HPDE6-E6E7 (cell line): Measurements from ENCODE around the gene ITPRID2.

Experiments
- DNase-seq: peaks from one replicate; pipeline ENCODE4 v3.0.0; 2011; ENCODE audit warnings: missing footprints; ENCODE audit errors: extremely low spot score

The ITPRID2 gene

GRCh38 chr2:181882246-181883020, 9.1 kb upstream of the ITPRID2 start:
- no peak for DNase-seq

GRCh38 chr2:181884601-181885000, 6.9 kb upstream of the ITPRID2 start:
- no peak for DNase-seq

- DNase-seq = no peak
Observed at GRCh38 chr2:181885096-181885495, 6.4 kb upstream of the ITPRID2 start.

GRCh38 chr2:181886192-181886591, 5.3 kb upstream of the ITPRID2 start:
- no peak for DNase-seq

GRCh38 chr2:181887045-181887444, 4.5 kb upstream of the ITPRID2 start:
- DNase-seq = no peak

GRCh38 chr2:181889776-181890175, 1.8 kb upstream of the ITPRID2 start:
- DNase-seq = no peak

GRCh38 chr2:181890271-181890670, 1.3 kb upstream of the ITPRID2 start:
- DNase-seq = no peak

- peak; percentile 27 for DNase-seq
Observed at GRCh38 chr2:181891966-181892798, 652 bp downstream of the ITPRID2 start.

GRCh38 chr2:181892799-181893435, 1.4 kb downstream of the ITPRID2 start:
- DNase-seq = no peak

- no peak for DNase-seq
Observed at GRCh38 chr2:181894381-181894780, 2.9 kb downstream of the ITPRID2 start.

GRCh38 chr2:181895818-181896217, 4.3 kb downstream of the ITPRID2 start:
- no peak for DNase-seq

GRCh38 chr2:181896286-181896685, 4.8 kb downstream of the ITPRID2 start:
- DNase-seq = no peak

GRCh38 chr2:181900007-181900651, 8.6 kb downstream of the ITPRID2 start:
- DNase-seq = no peak

- DNase-seq = no peak
Observed at GRCh38 chr2:181902625-181903024, 11.1 kb downstream of the ITPRID2 start.

- no peak for DNase-seq
Observed at GRCh38 chr2:181904022-181904632, 12.6 kb downstream of the ITPRID2 start.

- DNase-seq = no peak
Observed at GRCh38 chr2:181907057-181907456, 15.5 kb downstream of the ITPRID2 start.

- DNase-seq = no peak
Observed at GRCh38 chr2:181907635-181908034, 16.1 kb downstream of the ITPRID2 start.

GRCh38 chr2:181910028-181910831, 18.7 kb downstream of the ITPRID2 start:
- DNase-seq = no peak

- DNase-seq = no peak
Observed at GRCh38 chr2:181911830-181912229, 20.3 kb downstream of the ITPRID2 start.

GRCh38 chr2:181915102-181915501, 23.6 kb downstream of the ITPRID2 start:
- DNase-seq = no peak
